Amygdala (tissue), 56 donors: ENCODE results near the gene NSF.
"Not testable (repeated sequence)": the region's sequence is repeated elsewhere in the genome, so short reads cannot be mapped to it uniquely, and the experiment has no call there.

ENCODE experiments used
- DNase-seq, 56 donors: peaks; one replicate each; lab custom pipeline; 2025; lab: John Stamatoyannopoulos, UW

The NSF gene

DNA sequence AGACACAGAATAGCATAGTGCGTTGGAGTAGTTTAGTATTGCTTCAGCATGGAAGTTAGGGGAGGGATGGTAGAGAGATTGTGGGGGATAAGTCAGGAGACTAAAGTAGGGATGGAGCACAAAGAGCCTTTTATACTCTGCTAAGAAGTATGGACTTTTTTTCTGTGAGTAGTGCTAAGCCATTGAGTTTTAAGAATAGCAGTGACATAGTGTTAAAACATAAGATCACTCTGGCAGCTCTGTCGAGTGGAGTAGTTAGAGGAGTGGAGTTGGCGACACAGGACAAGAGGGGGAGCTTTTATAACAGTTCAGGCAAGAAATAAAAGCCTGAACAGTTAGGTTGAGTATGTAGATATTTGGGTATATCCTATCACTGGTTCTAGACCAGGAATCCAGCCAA, 106.1 kb downstream of the NSF start:
- DNase-seq: not testable (repeated sequence)

GRCh38 chr17:46699014-46699413, 108.5 kb downstream of the NSF start:
- DNase-seq: not testable (repeated sequence)

DNA sequence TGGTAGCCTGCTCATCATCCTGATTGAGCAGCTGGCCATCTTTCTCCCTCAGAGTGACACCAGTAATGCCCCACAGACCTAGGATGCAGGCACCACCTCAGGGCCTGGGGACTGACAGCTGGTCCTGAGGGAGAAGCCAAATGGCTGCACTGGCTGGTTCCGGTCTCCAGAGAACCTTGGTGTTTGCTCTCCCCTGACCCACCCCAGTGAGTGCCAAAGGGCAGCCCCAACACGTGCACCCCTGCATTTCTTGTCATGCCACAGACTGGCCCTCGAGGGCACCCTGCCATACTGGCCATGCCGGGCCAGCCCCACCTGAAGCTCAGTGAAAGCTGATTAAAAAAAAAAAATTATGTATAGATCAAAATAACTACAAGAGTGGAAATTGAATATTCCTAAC, 127.5 kb downstream of the NSF start:
- DNase-seq: no peak

- no peak for DNase-seq
Measured at GRCh38 chr17:46719891-46720290, 129.4 kb downstream of the NSF start.

DNA sequence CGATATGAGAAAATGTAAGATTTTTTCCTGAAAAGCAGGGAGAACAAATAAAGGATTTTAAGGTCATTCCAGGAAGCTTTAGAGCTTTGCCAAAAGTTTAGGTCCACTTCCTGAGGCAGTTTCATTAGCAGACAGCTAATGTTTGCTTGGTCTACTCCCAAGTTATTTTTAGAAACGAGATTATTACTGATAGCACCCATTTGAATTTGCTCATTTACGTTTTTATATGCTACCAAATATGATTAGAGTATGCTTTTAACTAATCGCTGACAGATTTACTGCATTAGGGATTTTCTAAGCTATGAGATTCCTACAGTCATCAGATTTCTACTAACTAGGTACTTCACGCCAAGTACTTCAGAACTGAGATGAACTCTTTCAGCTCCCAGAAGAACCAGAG, 129.9 kb downstream of the NSF start:
- no peak for DNase-seq

DNA sequence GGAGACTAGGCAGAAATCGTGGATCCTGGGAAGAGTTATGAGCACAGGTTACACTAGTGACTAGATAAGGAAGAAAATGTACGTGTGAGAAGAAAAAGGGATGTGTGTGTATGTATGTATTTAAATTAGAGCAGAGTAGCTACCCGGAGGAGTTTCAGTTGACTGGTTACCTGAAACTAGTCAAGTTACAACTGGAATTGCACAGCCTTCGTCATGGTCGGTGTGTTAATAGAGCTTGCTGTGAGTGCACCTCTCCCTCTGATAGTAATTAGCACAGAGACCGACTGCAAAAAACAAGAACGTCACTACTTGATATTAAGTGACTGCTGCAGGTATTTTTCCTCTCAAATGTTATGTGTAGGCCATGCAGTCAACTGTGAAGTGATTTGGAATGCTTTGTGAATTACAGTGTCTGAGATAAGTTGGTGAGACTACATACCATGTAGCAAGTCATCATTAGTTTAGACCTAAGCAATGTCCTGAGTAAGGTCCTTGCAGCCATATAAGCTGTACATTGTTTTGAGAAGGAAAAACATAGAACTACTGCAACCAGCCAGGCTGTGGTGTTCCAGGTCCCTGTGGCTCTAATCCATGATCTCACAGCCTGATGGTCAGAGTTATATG, 132.3 kb downstream of the NSF start:
- no peak for DNase-seq

- no peak for DNase-seq
Measured at GRCh38 chr17:46726206-46726605, 135.7 kb downstream of the NSF start.

- no peak for DNase-seq
Measured at GRCh38 chr17:46727572-46728348, 137.3 kb downstream of the NSF start.

DNA sequence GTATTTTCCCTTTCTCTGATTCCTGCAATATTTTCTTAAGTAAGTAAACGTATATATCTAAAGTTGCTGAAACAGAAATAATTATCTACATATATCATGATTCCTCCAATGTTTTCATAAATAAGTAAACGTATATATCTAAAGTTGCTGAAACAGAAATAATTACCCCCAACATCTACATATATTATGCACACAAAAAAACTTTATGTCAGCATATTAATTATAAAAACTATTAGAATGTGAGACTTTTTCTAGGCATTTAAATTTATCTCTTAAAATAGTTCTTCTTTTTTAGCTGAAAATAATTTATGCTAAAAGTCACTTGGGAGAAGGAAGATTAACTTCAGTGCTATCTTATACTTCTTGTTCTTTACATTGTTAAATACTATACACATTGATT, 139.6 kb downstream of the NSF start:
- no peak for DNase-seq

- DNase-seq: no peak
Measured at GRCh38 chr17:46730679-46731078, 140.2 kb downstream of the NSF start.

DNA sequence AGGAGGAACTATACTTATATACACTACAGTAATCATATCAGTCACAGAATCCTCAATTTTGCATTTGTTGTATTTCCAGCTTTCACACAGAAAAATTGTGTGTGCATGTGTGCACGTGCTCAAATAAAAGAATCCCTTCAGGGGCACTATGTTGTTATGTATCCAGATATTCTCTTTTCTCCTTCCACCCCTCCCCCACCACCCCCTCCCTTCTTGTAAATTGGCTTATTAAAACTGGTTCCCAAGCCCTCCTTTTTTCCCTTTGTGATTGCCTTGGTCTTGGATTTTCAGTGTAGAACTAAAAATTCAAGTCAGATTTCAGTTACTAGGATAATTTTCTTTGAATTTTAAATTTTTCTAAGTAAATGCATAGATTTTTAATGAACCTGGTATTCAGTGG, 141.7 kb downstream of the NSF start:
- no peak for DNase-seq

DNA sequence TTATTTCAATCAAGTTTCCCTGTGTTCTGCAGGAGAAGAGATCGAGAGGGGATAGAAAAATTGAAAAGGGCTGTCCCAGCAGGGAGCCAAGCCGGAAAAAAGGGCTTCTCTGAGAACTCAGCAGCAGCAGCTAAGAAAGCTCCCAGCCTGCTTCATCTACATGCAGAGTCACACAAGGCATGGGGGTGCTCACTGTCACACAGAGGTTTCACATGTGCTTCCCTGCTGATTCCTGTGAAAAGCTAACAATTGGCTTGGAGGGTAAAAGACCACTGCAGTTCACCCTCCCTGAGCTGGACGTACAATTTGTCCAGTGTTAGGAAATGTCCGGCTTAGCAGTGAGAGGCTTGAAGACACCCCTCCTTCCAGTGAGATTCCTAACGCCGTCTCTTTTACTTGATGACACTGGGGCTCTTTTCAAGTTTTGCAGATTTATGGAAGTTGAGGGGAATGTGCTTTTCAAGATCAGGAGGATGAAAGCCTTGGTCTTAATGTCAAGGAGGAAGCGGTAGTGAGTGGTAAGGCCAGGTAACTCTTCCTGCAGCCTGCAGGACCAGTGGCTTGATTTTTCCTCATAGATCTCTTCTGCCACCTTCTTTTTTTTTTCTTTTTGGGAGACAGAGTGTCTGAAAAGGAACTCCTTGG, 142.4 kb downstream of the NSF start:
- peak in 15 of 56 donors; percentile 1 to 30 (median 5) for DNase-seq

DNA sequence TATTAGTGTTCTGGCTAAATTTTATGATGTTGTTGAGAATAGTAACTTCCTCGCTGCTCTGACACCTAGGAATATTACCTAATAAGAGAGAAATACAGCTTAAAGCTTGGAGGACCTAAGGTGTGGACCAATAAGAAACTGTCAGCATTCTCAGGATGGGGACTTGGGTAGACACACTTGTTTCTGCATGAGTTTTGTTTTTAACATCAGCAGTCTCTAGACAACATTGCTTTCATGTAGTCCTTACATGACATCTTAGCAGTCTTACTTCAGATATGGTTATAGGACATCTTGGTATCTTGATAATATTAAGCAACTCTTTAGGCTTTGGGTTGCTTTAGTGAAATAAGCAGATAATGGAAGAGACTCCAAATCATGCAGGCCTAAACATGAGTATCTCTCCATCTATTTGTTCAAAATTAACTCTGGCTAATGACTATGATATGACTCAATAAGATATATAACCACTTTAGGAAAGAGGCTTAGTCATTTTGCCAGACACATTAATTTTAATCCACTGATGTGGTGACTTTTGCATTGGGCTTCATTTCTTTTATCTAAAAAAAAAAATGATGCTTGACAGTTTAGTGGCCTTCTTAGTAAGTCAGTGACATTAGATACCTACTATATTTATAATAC, 143.5 kb downstream of the NSF start:
- DNase-seq: no peak

- DNase-seq: no peak
Measured at GRCh38 chr17:46736100-46736499, 145.6 kb downstream of the NSF start.

GRCh38 chr17:46737326-46737725, 146.9 kb downstream of the NSF start:
- no peak for DNase-seq

GRCh38 chr17:46738544-46738943, 148.1 kb downstream of the NSF start:
- no peak for DNase-seq

DNA sequence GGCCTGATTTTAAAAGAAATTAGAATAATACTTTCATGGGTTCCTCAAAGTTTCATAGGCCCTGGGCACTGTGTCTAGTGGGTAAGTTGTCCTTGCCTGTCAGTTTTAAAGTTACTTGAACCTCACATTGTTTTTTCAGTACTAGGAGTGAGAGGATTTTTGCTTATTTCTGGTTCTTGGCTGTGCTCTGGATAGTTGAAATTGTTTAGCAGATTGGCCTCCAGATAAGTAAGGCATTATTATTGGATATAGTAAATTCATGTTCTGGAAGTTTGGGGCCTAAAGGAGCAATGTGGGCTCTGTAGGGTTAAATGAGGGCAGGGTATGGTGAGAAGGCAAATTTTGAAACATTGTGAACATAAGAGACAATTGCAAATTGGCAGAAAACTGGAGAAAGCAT, 149.5 kb downstream of the NSF start:
- no peak for DNase-seq

GRCh38 chr17:46741122-46741730, 150.8 kb downstream of the NSF start:
- no peak for DNase-seq

GRCh38 chr17:46742565-46743270, 152.2 kb downstream of the NSF start:
- no peak for DNase-seq

GRCh38 chr17:46744441-46744840, 154.0 kb downstream of the NSF start:
- no peak for DNase-seq
